A549 (cell line): ENCODE results near the gene TSSC4. TPM values are rescaled to one million over a fixed set of nuclear protein-coding genes. Genes with fewer than 3 reads are reported as not detected.
A peak's percentile ranks its signal among the peaks of the same experiment; 100 is the strongest.

ENCODE experiments used
- ATAC-seq, 2 experiments: fragments of 200-7000 bp in 1 of 2; fragments of >200 bp in 1 of 2; cut with Nextera tagmentation in 1 of 2; cut with Tn5 transposase in 1 of 2; 3 replicates each; pipeline versions ENCODE4 v1.8.0 to v1.9.1; 2018 to 2020; ENCODE audit warnings: mild to moderate bottlenecking in 1 of 2, moderate library complexity in 1 of 2
- CTCF ChIA-PET: fragments of 300-600 bp; sonication (Branson Sonifier 250); formaldehyde crosslinking; extraction: SDS; loops from one replicate; lab custom pipeline; 2021; ENCODE audit warnings: antibody characterized with exemption, inconsistent platforms; lab: Yijun Ruan, JAX
- POLR2A ChIA-PET: fragments of 350-600 bp; formaldehyde crosslinking; extraction: SDS; loops from one replicate; lab custom pipeline; 2021; ENCODE audit warnings: antibody characterized with exemption, inconsistent platforms; lab: Yijun Ruan, JAX
- DNase-seq, 2 experiments: peaks; one replicate each; pipeline versions ENCODE4 v3.0.0 to v3.0.0-alpha.2; 2011 to 2016; ENCODE audit warnings: low read depth in 1 of 2, low spot score in 1 of 2
- FAIRE-seq: peaks from 2 replicates; lab custom pipeline; 2011; peaks lifted over from hg19 to GRCh38; lab: Jason Lieb, UNC
- H3K27ac ChIP-seq, 2 experiments: fragments of >200 bp; sonication (Bioruptor Twin); formaldehyde crosslinking; 3 replicates each; pipeline ENCODE4 v1.5.1; 2016 to 2017
- H3K4me1 ChIP-seq: fragments of >200 bp; sonication (Bioruptor Twin); formaldehyde crosslinking; 3 replicates; pipeline ENCODE4 v1.6.1; 2016
- H3K4me2 ChIP-seq: fragments of >200 bp; sonication (Bioruptor Twin); formaldehyde crosslinking; 3 replicates; pipeline ENCODE4 v1.6.1; 2016
- H3K4me3 ChIP-seq: fragments of >200 bp; sonication (Bioruptor Twin); formaldehyde crosslinking; 3 replicates; pipeline ENCODE4 v1.5.1; 2016
- H3K9me3 ChIP-seq: fragments of >200 bp; sonication (Bioruptor Twin); formaldehyde crosslinking; 3 replicates; pipeline ENCODE4 v1.6.1; 2016
- CBX2 ChIP-seq: fragments of 200-600 bp; sonication (generic); IDR thresholded peaks from 2 replicates; pipeline ENCODE4 v1.6.1; 2016; ENCODE audit warnings: low read depth, mild to moderate bottlenecking, borderline replicate concordance
- CBX8 ChIP-seq: fragments of 200-600 bp; sonication (generic); IDR thresholded peaks from 2 replicates; pipeline ENCODE4 v1.6.1; 2016
- CEBPB ChIP-seq, 2 experiments: fragments of >200 bp in 1 of 2; sonication (Bioruptor Twin) in 1 of 2; formaldehyde crosslinking in 1 of 2; IDR thresholded peaks; 2 replicates each; pipeline ENCODE4 v1.6.1; 2012 to 2016
- CHD2 ChIP-seq: fragments of 150-350 bp; IDR thresholded peaks from 2 replicates; pipeline ENCODE4 v1.6.1; 2014; ENCODE audit warnings: low read length; ENCODE audit not compliant: partially characterized antibody
- CHD4 ChIP-seq: fragments of 200-600 bp; sonication (generic); IDR thresholded peaks from 2 replicates; pipeline ENCODE4 v1.6.1; 2016; ENCODE audit warnings: antibody characterized with exemption, mild to moderate bottlenecking, borderline replicate concordance
- EHF ChIP-seq: fragments of 250-450 bp; sonication (Bioruptor Pico); IDR thresholded peaks from 2 replicates; pipeline ENCODE4 v1.5.0; 2020; ENCODE audit warnings: mild to moderate bottlenecking
- FOSB ChIP-seq: fragments of 250-450 bp; sonication (Bioruptor Pico); IDR thresholded peaks from 2 replicates; pipeline ENCODE4 v1.5.0; 2020; ENCODE audit warnings: mild to moderate bottlenecking, moderate library complexity
- KDM1A ChIP-seq: fragments of 200-600 bp; sonication (generic); IDR thresholded peaks from 2 replicates; pipeline ENCODE4 v1.6.1; 2016; ENCODE audit warnings: low read depth, mild to moderate bottlenecking
- MAZ ChIP-seq: fragments of 150-350 bp; IDR thresholded peaks from 2 replicates; pipeline ENCODE4 v1.6.1; 2014; ENCODE audit warnings: antibody characterized with exemption, low read depth, low read length, borderline replicate concordance
- PHF8 ChIP-seq: fragments of 200-600 bp; sonication (generic); IDR thresholded peaks from 2 replicates; pipeline ENCODE4 v1.6.1; 2016; ENCODE audit warnings: low read depth, mild to moderate bottlenecking, antibody characterized with exemption, moderate library complexity, borderline replicate concordance
- POLR2AphosphoS2 ChIP-seq: conservative IDR thresholded peaks from 2 replicates; pipeline ENCODE4 v1.6.1; 2012; ENCODE audit warnings: low read length, improper control_type of control experiment, inconsistent platforms
- RNF2 ChIP-seq: fragments of 200-600 bp; sonication (generic); IDR thresholded peaks from 2 replicates; pipeline ENCODE4 v1.6.1; 2016; ENCODE audit warnings: low read depth, mild to moderate bottlenecking, antibody characterized with exemption, moderate library complexity, borderline replicate concordance
- TFCP2L1 ChIP-seq: fragments of 250-450 bp; sonication (Bioruptor Pico); IDR thresholded peaks from 2 replicates; pipeline ENCODE4 v1.5.0; 2021; ENCODE audit warnings: mild to moderate bottlenecking
- TP53 ChIP-seq: fragments of 250-450 bp; sonication (Bioruptor Pico); IDR thresholded peaks from 2 replicates; pipeline ENCODE4 v1.5.0; 2021; ENCODE audit warnings: mild to moderate bottlenecking, moderate library complexity
- WGBS: methylation state at CpG from one replicate; pipeline ENCODE4 v1.1.6; 2017; ENCODE audit errors: missing lambda C conversion rate; 5-methylcytosine and 5-hydroxymethylcytosine counted together
- polyA plus RNA-seq, 4 experiments: library from polyadenylated mRNA; depleted of rRNA in 3 of 4; stranded (reverse); fragments of >200 nt; fragmentation: RNase III in 1 of 4; extraction: RNeasy Plus Mini Kit Qiagen cat#74134 plus additional on column Dnase treatment in 1 of 4; gene quantifications; 2 replicates in 3 of 4; 3 replicates in 1 of 4; pipeline ENCODE4 v1.2.3, GENCODE V29; 2011 to 2017
- TF ChIP-seq, protein P1 (sequence below): fragments of >200 bp; sonication (Bioruptor Twin); formaldehyde crosslinking; IDR thresholded peaks from 3 replicates; pipeline ENCODE4 v1.6.1; 2016
- TF ChIP-seq, protein P2 (sequence below): IDR thresholded peaks from 2 replicates; pipeline ENCODE4 v1.6.1; 2012; ENCODE audit warnings: low read depth, borderline replicate concordance
- TF ChIP-seq, protein P3 (sequence below): IDR thresholded peaks from 2 replicates; pipeline ENCODE4 v1.6.1; 2012
- TF ChIP-seq, protein P4 (sequence below): fragments of >200 bp; sonication (Bioruptor Twin); formaldehyde crosslinking; IDR thresholded peaks from 3 replicates; pipeline ENCODE4 v1.5.1; 2016

Gene TSSC4
- polyA plus RNA-seq, 2 of the 4 experiments (the other 2 are of a cell fraction), result 21.8 to 45.5 TPM

DNA sequence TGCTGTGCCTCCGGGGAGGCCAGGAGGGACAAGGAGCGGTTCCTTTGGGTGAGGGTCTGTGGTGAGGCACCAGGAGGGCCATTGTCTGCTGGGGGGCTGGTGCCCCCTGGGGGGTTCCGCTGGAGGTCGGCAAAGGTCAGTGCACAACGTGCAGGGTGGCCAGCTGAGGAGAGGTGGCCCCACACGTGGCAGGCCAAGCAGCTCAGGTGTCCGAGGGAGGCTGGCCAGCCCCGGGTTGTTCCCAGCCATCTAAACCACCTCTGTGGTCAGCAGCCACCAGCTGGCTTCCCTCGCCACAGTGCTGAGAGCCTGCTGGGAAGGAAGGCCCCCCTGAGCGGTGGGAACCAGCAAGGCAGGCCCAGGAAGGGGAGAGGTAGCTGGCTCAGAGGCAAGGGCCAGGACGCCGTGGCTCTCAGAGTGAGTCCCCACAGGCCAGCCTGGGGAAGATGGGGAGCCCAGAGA is 4.2 kb downstream of the TSSC4 start:
- no peak overlapping the region for H3K4me3 ChIP-seq
- peaks cover 8% of the 10 kb centered on the region; the same call in 2 of the 3 replicates for H3K4me1 ChIP-seq
- ChIA-PET POLR2A (no interaction called here), CTCF (interaction anchor here (15.4 to 31.0 kb wide), 2 partner anchors 16 to 96 kb away, joined by 227 to 903 read pairs; partner anchors contain the start of genes C11orf21 and TSPAN32)
- DNase-seq (no peak), ATAC-seq (no peak), FAIRE-seq (no peak)
- no peak overlapping the region for H3K27ac ChIP-seq
- 62% methylated on average over 5 of the region's 12 CpGs for WGBS
- H3K9me3 ChIP-seq, result no peaks in the 10 kb centered on the region
- TF ChIP-seq POLR2AphosphoS2 (0 out of 2 replicates have a peak, but pooled peaks have one; percentile 19), CHD2 (no peak)
- no peak overlapping the region for H3K4me2 ChIP-seq

DNA sequence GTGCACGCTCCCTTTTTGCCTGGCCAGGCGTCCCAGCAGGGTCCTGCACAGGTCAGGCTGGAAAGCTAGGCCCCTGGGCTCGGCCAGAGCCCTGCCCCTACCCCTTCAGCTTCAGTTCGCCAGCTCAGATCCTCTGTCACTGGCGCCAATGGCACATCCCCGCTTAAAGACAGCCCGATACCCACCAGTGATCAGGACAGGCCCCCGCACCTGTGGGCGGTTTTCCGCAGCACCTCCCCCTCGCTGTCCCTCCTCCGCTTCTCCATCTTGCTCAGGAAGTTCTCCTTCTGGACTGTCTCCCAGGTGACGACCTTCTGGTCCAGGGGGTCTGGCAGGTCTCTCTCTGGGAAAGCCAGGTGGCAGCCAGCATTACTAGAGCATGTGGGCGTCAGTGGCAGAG is 5.9 kb downstream of the TSSC4 start:
- TF ChIP-seq CHD4 (no peak), CBX8 (no peak), TP53 (CRISPR knock-in tag) (no peak), RNF2 (no peak), PHF8 (no peak), MAZ (no peak), CEBPB (IDR thresholded peaks at IDR 0.05) (no peak), CBX2 (no peak), TFCP2L1 (CRISPR knock-in tag) (no peak), EHF (no peak), KDM1A (no peak)
- TF ChIP-seq, protein P1, sequence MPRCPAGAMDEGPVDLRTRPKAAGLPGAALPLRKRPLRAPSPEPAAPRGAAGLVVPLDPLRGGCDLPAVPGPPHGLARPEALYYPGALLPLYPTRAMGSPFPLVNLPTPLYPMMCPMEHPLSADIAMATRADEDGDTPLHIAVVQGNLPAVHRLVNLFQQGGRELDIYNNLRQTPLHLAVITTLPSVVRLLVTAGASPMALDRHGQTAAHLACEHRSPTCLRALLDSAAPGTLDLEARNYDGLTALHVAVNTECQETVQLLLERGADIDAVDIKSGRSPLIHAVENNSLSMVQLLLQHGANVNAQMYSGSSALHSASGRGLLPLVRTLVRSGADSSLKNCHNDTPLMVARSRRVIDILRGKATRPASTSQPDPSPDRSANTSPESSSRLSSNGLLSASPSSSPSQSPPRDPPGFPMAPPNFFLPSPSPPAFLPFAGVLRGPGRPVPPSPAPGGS, result no peak
- TF ChIP-seq, protein P2, sequence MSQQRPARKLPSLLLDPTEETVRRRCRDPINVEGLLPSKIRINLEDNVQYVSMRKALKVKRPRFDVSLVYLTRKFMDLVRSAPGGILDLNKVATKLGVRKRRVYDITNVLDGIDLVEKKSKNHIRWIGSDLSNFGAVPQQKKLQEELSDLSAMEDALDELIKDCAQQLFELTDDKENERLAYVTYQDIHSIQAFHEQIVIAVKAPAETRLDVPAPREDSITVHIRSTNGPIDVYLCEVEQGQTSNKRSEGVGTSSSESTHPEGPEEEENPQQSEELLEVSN, result no peak
- TF ChIP-seq, protein P3, sequence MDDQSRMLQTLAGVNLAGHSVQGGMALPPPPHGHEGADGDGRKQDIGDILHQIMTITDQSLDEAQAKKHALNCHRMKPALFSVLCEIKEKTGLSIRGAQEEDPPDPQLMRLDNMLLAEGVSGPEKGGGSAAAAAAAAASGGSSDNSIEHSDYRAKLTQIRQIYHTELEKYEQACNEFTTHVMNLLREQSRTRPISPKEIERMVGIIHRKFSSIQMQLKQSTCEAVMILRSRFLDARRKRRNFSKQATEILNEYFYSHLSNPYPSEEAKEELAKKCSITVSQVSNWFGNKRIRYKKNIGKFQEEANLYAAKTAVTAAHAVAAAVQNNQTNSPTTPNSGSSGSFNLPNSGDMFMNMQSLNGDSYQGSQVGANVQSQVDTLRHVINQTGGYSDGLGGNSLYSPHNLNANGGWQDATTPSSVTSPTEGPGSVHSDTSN, result no peak
- TF ChIP-seq, protein P4, sequence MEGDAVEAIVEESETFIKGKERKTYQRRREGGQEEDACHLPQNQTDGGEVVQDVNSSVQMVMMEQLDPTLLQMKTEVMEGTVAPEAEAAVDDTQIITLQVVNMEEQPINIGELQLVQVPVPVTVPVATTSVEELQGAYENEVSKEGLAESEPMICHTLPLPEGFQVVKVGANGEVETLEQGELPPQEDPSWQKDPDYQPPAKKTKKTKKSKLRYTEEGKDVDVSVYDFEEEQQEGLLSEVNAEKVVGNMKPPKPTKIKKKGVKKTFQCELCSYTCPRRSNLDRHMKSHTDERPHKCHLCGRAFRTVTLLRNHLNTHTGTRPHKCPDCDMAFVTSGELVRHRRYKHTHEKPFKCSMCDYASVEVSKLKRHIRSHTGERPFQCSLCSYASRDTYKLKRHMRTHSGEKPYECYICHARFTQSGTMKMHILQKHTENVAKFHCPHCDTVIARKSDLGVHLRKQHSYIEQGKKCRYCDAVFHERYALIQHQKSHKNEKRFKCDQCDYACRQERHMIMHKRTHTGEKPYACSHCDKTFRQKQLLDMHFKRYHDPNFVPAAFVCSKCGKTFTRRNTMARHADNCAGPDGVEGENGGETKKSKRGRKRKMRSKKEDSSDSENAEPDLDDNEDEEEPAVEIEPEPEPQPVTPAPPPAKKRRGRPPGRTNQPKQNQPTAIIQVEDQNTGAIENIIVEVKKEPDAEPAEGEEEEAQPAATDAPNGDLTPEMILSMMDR, result no peak
- POLR2A ChIA-PET, result no interaction called here
- FAIRE-seq (no peak), ATAC-seq (no peak), DNase-seq (no peak)
- no peak overlapping the region for H3K27ac ChIP-seq
- 75% methylated on average over 14 of the region's 14 CpGs for WGBS
- H3K9me3 ChIP-seq, result no peaks in the 10 kb centered on the region
- CTCF ChIA-PET, result interaction anchor here (0.6 to 31.0 kb wide), 4 partner anchors 14 to 220 kb away, joined by 3 to 903 read pairs (median 115); partner anchors contain the start of genes C11orf21 and TSPAN32
- H3K4me3 ChIP-seq, result no peak overlapping the region
- no peak overlapping the region for H3K4me2 ChIP-seq
- H3K4me1 ChIP-seq, result peaks cover 8% of the 10 kb centered on the region; the same call in 2 of the 3 replicates

GRCh38 chr11:2406878-2407410 is 6.4 kb downstream of the TSSC4 start:
- ATAC-seq (no peak), FAIRE-seq (no peak), DNase-seq (no peak)
- H3K9me3 ChIP-seq, result no peaks in the 10 kb centered on the region
- TF ChIP-seq TFCP2L1 (CRISPR knock-in tag), result no peak
- no peak for TF ChIP-seq CHD2
- no peak for TF ChIP-seq FOSB (CRISPR knock-in tag)
- TF ChIP-seq TP53 (CRISPR knock-in tag), result no peak
- H3K4me3 ChIP-seq, result no peak overlapping the region
- ChIA-PET CTCF (interaction anchor here (0.8 to 31.0 kb wide), 3 partner anchors 14 to 98 kb away, joined by 3 to 903 read pairs (median 227); partner anchors contain the start of genes C11orf21 and TSPAN32), POLR2A (no interaction called here)
- H3K4me1 ChIP-seq, result peaks cover 4% of the 10 kb centered on the region; the same call in 2 of the 3 replicates
- H3K27ac ChIP-seq, result no peak overlapping the region
- 70% methylated on average over 4 of the region's 24 CpGs for WGBS
- no peak overlapping the region for H3K4me2 ChIP-seq
